ENCODE measurements around the gene TMC3. TPM values are rescaled to one million over a fixed set of nuclear protein-coding genes. Genes with fewer than 3 reads are reported as not detected.

Gene TMC3
- total and polyA plus RNA-seq, 7 donors: not detected

DNA sequence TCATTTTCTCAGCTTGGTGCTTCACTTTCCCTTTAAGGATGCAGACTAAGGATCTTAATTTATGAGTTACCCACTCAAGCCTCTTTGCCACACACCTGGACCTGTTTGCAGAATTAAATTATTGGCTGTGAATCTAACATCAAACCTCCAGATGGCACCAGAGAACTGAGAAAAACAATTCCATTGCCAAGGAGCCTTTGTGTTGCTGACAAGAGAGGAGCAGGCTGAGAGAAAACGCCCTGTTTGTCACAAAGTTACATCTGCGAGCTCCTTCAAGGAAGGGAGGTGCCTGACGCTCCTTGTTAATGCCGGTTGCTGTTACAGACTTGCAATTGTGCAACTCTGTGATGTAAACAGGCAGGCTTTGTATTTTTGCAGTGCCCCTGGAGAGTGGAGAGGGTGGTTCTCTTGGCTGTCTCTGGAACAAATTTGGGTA lies 36.3 kb upstream of the TMC3 start:
- H3K27me3 ChIP-seq (ENCODE audit: insufficient read depth in 3 of 3, low read length in 2 of 3): peaks cover 0 to 3% (median 0%) of the 10 kb centered on the region in 3 donors
- no peaks in the 10 kb centered on the region for H3K36me3 ChIP-seq (ENCODE audit: insufficient read depth in 1 of 2, low read depth in 1 of 2)
- H3K4me3 ChIP-seq: no peak overlapping the region
- no peak overlapping the region for H3K27ac ChIP-seq
- H3K4me1 ChIP-seq: no peaks in the 10 kb centered on the region
- WGBS, 3 donors: 2 to 3% (median 2%) methylated on average over 4 of the region's 4 CpGs
- no peaks in the 10 kb centered on the region for H3K9me3 ChIP-seq
- intact Hi-C loops (cut with DNase I): no loop called here
- peak in 3 of 4 donors; percentile 41 to 82 (median 57) for ATAC-seq
- peak; percentile 26 for TF ChIP-seq CTCF (IDR thresholded peaks at IDR 0.05)
- peak; percentile 39 to 71 for DNase-seq

DNA sequence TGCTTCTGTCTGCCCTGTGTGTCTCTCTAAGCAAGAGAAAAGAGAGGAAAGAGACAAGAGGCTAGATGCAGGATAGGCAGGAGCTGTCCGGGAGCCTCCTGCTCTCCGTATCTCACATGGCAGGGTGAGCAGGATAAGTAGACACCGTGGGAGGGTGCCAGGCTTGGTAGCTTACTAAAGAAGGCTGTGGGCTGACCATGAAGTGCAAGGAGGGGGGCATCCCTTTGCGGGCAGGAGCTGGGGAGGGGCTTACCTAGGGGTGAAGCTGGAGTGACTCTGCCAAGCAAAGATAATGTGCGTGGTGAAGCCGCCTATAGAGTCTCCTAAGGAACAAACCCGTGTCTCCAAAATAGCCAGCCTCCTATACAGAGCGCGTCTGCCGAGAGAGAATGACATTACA lies 33.7 kb upstream of the TMC3 start:
- DNase-seq: no peak
- TF ChIP-seq CTCF (IDR thresholded peaks at IDR 0.05): no peak
- intact Hi-C loops (cut with DNase I): loop anchor here in 1 of 2 donors (10.0 kb wide), 1 partner anchor 303 kb away; no protein-coding TSS in a partner anchor
- Histone ChIP-seq H3K27ac (no peak overlapping the region), H3K4me1 (no peaks in the 10 kb centered on the region), H3K27me3 (ENCODE audit: insufficient read depth in 3 of 3, low read length in 2 of 3) (peaks cover 0 to 3% (median 0%) of the 10 kb centered on the region in 3 donors), H3K36me3 (ENCODE audit: insufficient read depth in 1 of 2, low read depth in 1 of 2) (no peaks in the 10 kb centered on the region), H3K4me3 (no peak overlapping the region), H3K9me3 (no peaks in the 10 kb centered on the region)
- 61 to 70% (median 64%) methylated on average over 10 of the region's 10 CpGs for WGBS, 3 donors
- ATAC-seq: no peak

- H3K27ac ChIP-seq: no peak overlapping the region
- no peak for DNase-seq
- H3K36me3 ChIP-seq (ENCODE audit: insufficient read depth in 1 of 2, low read depth in 1 of 2): no peaks in the 10 kb centered on the region
- no peak overlapping the region for H3K4me3 ChIP-seq
- intact Hi-C loops (cut with DNase I): loop anchor here in 1 of 2 donors (10.0 kb wide), 1 partner anchor 302 kb away; no protein-coding TSS in a partner anchor
- no peak for ATAC-seq
- H3K27me3 ChIP-seq (ENCODE audit: insufficient read depth in 3 of 3, low read length in 2 of 3): peaks cover 0 to 2% (median 0%) of the 10 kb centered on the region in 3 donors
- H3K4me1 ChIP-seq: no peaks in the 10 kb centered on the region
- no peaks in the 10 kb centered on the region for H3K9me3 ChIP-seq
- TF ChIP-seq CTCF (IDR thresholded peaks at IDR 0.05): no peak
- WGBS, 3 donors: 23 to 46% (median 30%) methylated on average over 1 of the region's 1 CpG
Observed at GRCh38 chr15:81407176-81407575, 33.2 kb upstream of the TMC3 start.

GRCh38 chr15:81400640-81401236 lies 26.7 kb upstream of the TMC3 start:
- intact Hi-C loops (cut with DNase I): loop anchor here in 1 of 2 donors (1.0 to 10.0 kb wide), 2 partner anchors 125 to 296 kb away; no protein-coding TSS in a partner anchor
- H3K27ac ChIP-seq: no peak overlapping the region
- peaks cover 0 to 2% (median 0%) of the 10 kb centered on the region in 3 donors for H3K27me3 ChIP-seq (ENCODE audit: insufficient read depth in 3 of 3, low read length in 2 of 3)
- H3K9me3 ChIP-seq: no peaks in the 10 kb centered on the region
- H3K4me1 ChIP-seq: no peaks in the 10 kb centered on the region
- H3K4me3 ChIP-seq: no peak overlapping the region
- no peak for DNase-seq
- no peak for ATAC-seq
- TF ChIP-seq CTCF (IDR thresholded peaks at IDR 0.05): peak; percentile 53
- 25 to 30% (median 26%) methylated on average over 6 of the region's 6 CpGs for WGBS, 3 donors
- no peaks in the 10 kb centered on the region for H3K36me3 ChIP-seq (ENCODE audit: insufficient read depth in 1 of 2, low read depth in 1 of 2)
